Prostate gland (tissue), 2 donors: Measurements from ENCODE around the gene RTCA.

ENCODE experiments used
- POLR2AphosphoS5 ChIP-seq: sonication (generic); formaldehyde crosslinking; IDR thresholded peaks from one replicate; pipeline ENCODE4 v1.6.1; 2017; ENCODE audit warnings: antibody characterized with exemption
- TF ChIP-seq, protein P1 (sequence below), 4 experiments: fragments of 200-600 bp in 2 of 4; fragments of 450-650 bp in 2 of 4; sonication (generic) in 2 of 4; IDR thresholded peaks; 1 replicate in 3 of 4; 2 replicates in 1 of 4; pipeline ENCODE4 v1.5.1; 2016 to 2019; ENCODE audit warnings: antibody characterized with exemption in 4 of 4, mild to moderate bottlenecking in 2 of 4, moderate library complexity in 2 of 4

GRCh38 chr1:100232156-100232555 is 33.9 kb upstream of the RTCA start:
- TF ChIP-seq, protein P1, sequence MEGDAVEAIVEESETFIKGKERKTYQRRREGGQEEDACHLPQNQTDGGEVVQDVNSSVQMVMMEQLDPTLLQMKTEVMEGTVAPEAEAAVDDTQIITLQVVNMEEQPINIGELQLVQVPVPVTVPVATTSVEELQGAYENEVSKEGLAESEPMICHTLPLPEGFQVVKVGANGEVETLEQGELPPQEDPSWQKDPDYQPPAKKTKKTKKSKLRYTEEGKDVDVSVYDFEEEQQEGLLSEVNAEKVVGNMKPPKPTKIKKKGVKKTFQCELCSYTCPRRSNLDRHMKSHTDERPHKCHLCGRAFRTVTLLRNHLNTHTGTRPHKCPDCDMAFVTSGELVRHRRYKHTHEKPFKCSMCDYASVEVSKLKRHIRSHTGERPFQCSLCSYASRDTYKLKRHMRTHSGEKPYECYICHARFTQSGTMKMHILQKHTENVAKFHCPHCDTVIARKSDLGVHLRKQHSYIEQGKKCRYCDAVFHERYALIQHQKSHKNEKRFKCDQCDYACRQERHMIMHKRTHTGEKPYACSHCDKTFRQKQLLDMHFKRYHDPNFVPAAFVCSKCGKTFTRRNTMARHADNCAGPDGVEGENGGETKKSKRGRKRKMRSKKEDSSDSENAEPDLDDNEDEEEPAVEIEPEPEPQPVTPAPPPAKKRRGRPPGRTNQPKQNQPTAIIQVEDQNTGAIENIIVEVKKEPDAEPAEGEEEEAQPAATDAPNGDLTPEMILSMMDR (IDR thresholded peaks at IDR 0.05) = no peak
- no peak for TF ChIP-seq POLR2AphosphoS5
